Motor neuron (in vitro differentiated cells): ENCODE data around the gene BAD. TPM values are rescaled to one million over a fixed set of nuclear protein-coding genes. Genes with fewer than 3 reads are reported as not detected.
"Not testable (repeated sequence)": the region's sequence is repeated elsewhere in the genome, so short reads cannot be mapped to it uniquely, and the experiment has no call there.

Experiments
- ATAC-seq, 8 experiments: fragments of 200-7000 bp; cut with Tn5 transposase; replicated peaks in 6 of 8; 2 replicates each; pipeline ENCODE4 v1.8.0; 2021; ENCODE audit warnings: mild to moderate bottlenecking in 8 of 8, moderate library complexity in 8 of 8
- H3K27ac ChIP-seq, 2 donors: fragments of 250-450 bp; sonication (Bioruptor Pico); 2 replicates each; pipeline ENCODE4 v1.9.0; 2021; ENCODE audit warnings: antibody characterized with exemption in 2 of 2, mild to moderate bottlenecking in 2 of 2, moderate library complexity in 1 of 2
- H3K4me1 ChIP-seq, 2 donors: fragments of 250-450 bp; sonication (Bioruptor Pico); replicated peaks in 1 of 2; 2 replicates each; pipeline ENCODE4 v1.6.1; 2021; ENCODE audit warnings: antibody characterized with exemption in 2 of 2, mild to moderate bottlenecking in 2 of 2, moderate library complexity in 1 of 2
- H3K4me3 ChIP-seq, 5 donors: fragments of 250-450 bp; sonication (Bioruptor Pico); 2 replicates each; pipeline ENCODE4 v1.9.0; 2021; ENCODE audit warnings: antibody characterized with exemption in 5 of 5, mild to moderate bottlenecking in 5 of 5, moderate library complexity in 4 of 5
- WGBS, 10 experiments: fragments of 450-650 bp; shearing (Covaris generic); methylation state at CpG; one replicate each; pipeline ENCODE4 v1.0.0; 2022; 5-methylcytosine and 5-hydroxymethylcytosine counted together
- in situ Hi-C, 9 experiments: fragments of 400-800 bp; cut with MboI; loops; one replicate each; pipeline ENCODE4 v1.15.0; 2021; ENCODE audit warnings: low sequenced_read_pairs in 9 of 9, low pct_unique_long_range_greater_than_20kb in 2 of 9; ENCODE audit not compliant: unreplicated experiment in 9 of 9
- total RNA-seq, 8 experiments: library from RNA; unstranded; fragments of 300-600 nt; gene quantifications; 2 replicates each; pipeline versions ENCODE4 v1.2.3 to v1.2.4, GENCODE V29; 2022

Gene BAD
- total RNA-seq, 8 experiments from 2014 or later: 38.6 to 119 (median 65.6) TPM

- H3K27ac ChIP-seq: peak within 1 kb of the TSS in 1 of 2 donors; percentile 7
- in situ Hi-C loops: no loop called here
These were observed 33.3 kb downstream of the BAD start, which contains the start of gene PLCB3 for GRCh38 chr11:64251016-64251752. TSS of gene PLCB3 (plus strand) at chr11:64251530. CDS start at chr11:64251650, 120 bp downstream.

GRCh38 chr11:64250415-64251015 is 34.0 kb downstream of the BAD start:
- Histone ChIP-seq H3K4me3 (peak overlapping the region; percentile 37 to 61 (median 47)), H3K27ac (peak overlapping the region in 1 of 2 donors; percentile 7), H3K4me1 (peaks cover 14 to 26% of the 10 kb centered on the region in 2 donors)
- ATAC-seq: peak in 1 of 8 experiments; percentile 0
- in situ Hi-C loops: no loop called here
- WGBS, 10 experiments: 0 to 7% methylated on average over 3 to 5 of the region's 13 CpGs; no CpG with 5 or more reads in 8 of the 10 experiments

More at GRCh38 chr11:64251016-64251752, 33.3 kb downstream of the BAD start, which contains the start of gene PLCB3:
- peaks cover 14 to 25% of the 10 kb centered on the region in 2 donors for H3K4me1 ChIP-seq
- 0% methylated on average over 1 of the region's 75 CpGs; no CpG with 5 or more reads in 9 of the 10 experiments for WGBS, 10 experiments
- ATAC-seq: peak; percentile 21 to 56 (median 42)
- H3K4me3 ChIP-seq: peak within 1 kb of the TSS; percentile 37 to 61 (median 47)

- Histone ChIP-seq H3K27ac (no peak overlapping the region), H3K4me1 (peaks cover 14 to 29% of the 10 kb centered on the region in 2 donors), H3K4me3 (no peak overlapping the region)
- ATAC-seq: no peak
- WGBS, 10 experiments: 73 to 100% (median 92%) methylated on average over 1 to 7 of the region's 8 CpGs; no CpG with 5 or more reads in 6 of the 10 experiments
- in situ Hi-C loops: no loop called here
These were observed 34.7 kb downstream of the BAD start for GRCh38 chr11:64249563-64250414.

GRCh38 chr11:64249038-64249437 is 35.4 kb downstream of the BAD start:
- Histone ChIP-seq H3K4me1 (peaks cover 14 to 29% of the 10 kb centered on the region in 2 donors), H3K4me3 (no peak overlapping the region), H3K27ac (no peak overlapping the region)
- ATAC-seq: no peak
- in situ Hi-C loops: no loop called here
- 80 to 100% (median 98%) methylated on average over 1 to 3 of the region's 4 CpGs; no CpG with 5 or more reads in 6 of the 10 experiments for WGBS, 10 experiments

- Histone ChIP-seq H3K27ac (no peak overlapping the region), H3K4me3 (no peak overlapping the region), H3K4me1 (peaks cover 14 to 29% of the 10 kb centered on the region in 2 donors)
- no peak for ATAC-seq
- in situ Hi-C loops: no loop called here
- WGBS, 10 experiments: no CpG with 5 or more reads among the region's 7 CpGs
These were observed 35.9 kb downstream of the BAD start for GRCh38 chr11:64248578-64248977.

GRCh38 chr11:64247729-64248531 is 36.5 kb downstream of the BAD start:
- ATAC-seq: peak; percentile 0 to 7 (median 2)
- Histone ChIP-seq H3K4me3 (peak overlapping the region; percentile 52 to 92 (median 77)), H3K4me1 (peaks cover 14 to 29% of the 10 kb centered on the region in 2 donors), H3K27ac (no peak overlapping the region)
- WGBS, 10 experiments: 0 to 77% (median 63%) methylated on average over 2 to 21 of the region's 31 CpGs; no CpG with 5 or more reads in 1 of the 10 experiments
- in situ Hi-C loops: no loop called here

GRCh38 chr11:64246871-64247728 is 37.4 kb downstream of the BAD start, which contains the start of gene PPP1R14B:
TSS of gene PPP1R14B (minus strand) at chr11:64246943. CDS start at chr11:64246673, 270 bp downstream.
- H3K4me3 ChIP-seq: peak within 1 kb of the TSS; percentile 52 to 92 (median 77)
- peaks cover 17 to 30% of the 10 kb centered on the region in 2 donors for H3K4me1 ChIP-seq
- ATAC-seq: peak; percentile 42 to 74 (median 69)
- peak within 1 kb of the TSS; percentile 90 to 91 for H3K27ac ChIP-seq
- WGBS, 10 experiments: 0 to 4% (median 0%) methylated on average over 2 to 9 of the region's 74 CpGs; no CpG with 5 or more reads in 7 of the 10 experiments
- in situ Hi-C loops: no loop called here

GRCh38 chr11:64246621-64246870 is 37.9 kb downstream of the BAD start:
- Histone ChIP-seq H3K27ac (peak overlapping the region; percentile 90 to 91), H3K4me3 (peak overlapping the region; percentile 52 to 92 (median 77)), H3K4me1 (peaks cover 14 to 30% of the 10 kb centered on the region in 2 donors)
- no CpG with 5 or more reads among the region's 43 CpGs for WGBS, 10 experiments
- peak; percentile 5 to 25 (median 12) for ATAC-seq
- in situ Hi-C loops: not testable (repeated sequence)

- peak overlapping the region; percentile 52 to 92 (median 77) for H3K4me3 ChIP-seq
- peaks cover 14 to 30% of the 10 kb centered on the region in 2 donors for H3K4me1 ChIP-seq
- in situ Hi-C loops: no loop called here
- H3K27ac ChIP-seq: peak overlapping the region; percentile 90 to 91
- WGBS, 10 experiments: 0% methylated on average over 3 to 4 of the region's 46 CpGs; no CpG with 5 or more reads in 8 of the 10 experiments
- ATAC-seq: peak in 4 of 8 experiments; percentile 0 to 5 (median 2)
These were observed 38.5 kb downstream of the BAD start for GRCh38 chr11:64245797-64246620.

- in situ Hi-C loops: no loop called here
- no CpG with 5 or more reads among the region's 6 CpGs for WGBS, 10 experiments
- no peak for ATAC-seq
- peak overlapping the region; percentile 90 to 91 for H3K27ac ChIP-seq
- peak overlapping the region; percentile 52 to 92 (median 77) for H3K4me3 ChIP-seq
- peaks cover 10 to 25% of the 10 kb centered on the region in 2 donors for H3K4me1 ChIP-seq
These were observed 39.1 kb downstream of the BAD start for GRCh38 chr11:64245401-64245796.

GRCh38 chr11:64244966-64245365 is 39.5 kb downstream of the BAD start:
- H3K4me1 ChIP-seq: peaks cover 13 to 26% of the 10 kb centered on the region in 2 donors
- in situ Hi-C loops: no loop called here
- no CpG with 5 or more reads among the region's 6 CpGs for WGBS, 10 experiments

More at GRCh38 chr11:64244966-64245365, 39.5 kb downstream of the BAD start:
- peak overlapping the region in 1 of 2 donors; percentile 91 for H3K27ac ChIP-seq
- peak overlapping the region in 4 of 5 donors; percentile 52 to 92 (median 79) for H3K4me3 ChIP-seq
- ATAC-seq: no peak
